ENCODE measurements around the gene CRTC3. TPM values are rescaled to one million over a fixed set of nuclear protein-coding genes. Genes with fewer than 3 reads are reported as not detected.

The CRTC3 gene
- total RNA-seq, 1 experiment from 2014 or later: 3.9 TPM

DNA sequence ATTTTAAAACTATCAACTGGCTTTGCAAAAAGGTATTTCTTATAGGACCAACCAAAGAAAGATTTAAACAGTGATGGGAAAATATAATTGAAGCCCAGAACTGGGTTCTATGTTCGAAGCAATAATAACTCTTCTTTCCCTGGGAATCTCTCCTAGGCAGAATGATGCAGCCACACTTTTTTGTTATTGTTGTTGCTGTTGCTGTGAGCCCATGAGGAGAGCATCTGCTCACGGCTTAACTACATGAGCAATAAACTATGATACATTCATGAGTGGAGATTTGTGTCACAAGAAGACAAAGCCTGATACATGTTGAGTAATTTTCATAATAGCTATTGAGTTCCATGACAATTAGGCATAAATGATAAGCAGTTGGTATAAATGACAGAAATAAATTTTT is 80.5 kb downstream of the CRTC3 start:
- Histone ChIP-seq H4K91ac (ENCODE audit: insufficient read length, low read depth, low read length) (no peak overlapping the region), H2BK12ac (ENCODE audit: insufficient read length, low read depth, low read length) (no peak overlapping the region), H3K4ac (ENCODE audit: low read depth, low read length) (no peak overlapping the region), H2BK120ac (ENCODE audit: low read depth, low read length, poor library complexity, severe bottlenecking) (no peak overlapping the region), H4K8ac (replicated peaks; ENCODE audit: insufficient read length, low read depth, low read length) (no peak overlapping the region), H2AK5ac (ENCODE audit: insufficient read length, low read length) (no peak overlapping the region), H2BK15ac (ENCODE audit: low read depth, low read length) (no peak overlapping the region), H3K56ac (ENCODE audit: insufficient read length, low read depth, low read length) (no peak overlapping the region), H2BK20ac (ENCODE audit: low read depth, low read length, poor library complexity, severe bottlenecking) (no peak overlapping the region), H4K5ac (ENCODE audit: insufficient read length, low read depth, low read length) (no peak overlapping the region), H3K14ac (ENCODE audit: insufficient read depth, low read length) (no peak overlapping the region), H3K4me1 (ENCODE audit: insufficient read depth, low read length) (peaks cover 15% of the 10 kb centered on the region; the same call in 1 of the 2 replicates), H3T11ph (ENCODE audit: low read length) (no peak overlapping the region), H3K23ac (ENCODE audit: insufficient read length, low read depth, low read length) (no peak overlapping the region), H3K18ac (ENCODE audit: insufficient read length, low read depth, low read length) (no peak overlapping the region), H3K27ac (ENCODE audit: insufficient read length, low read depth, low read length) (no peak overlapping the region), H3K4me2 (ENCODE audit: insufficient read depth, insufficient read length, low read length) (no peak overlapping the region), H2AFZ (ENCODE audit: low read length) (no peak overlapping the region), H3K79me1 (ENCODE audit: insufficient read depth, low read depth, low read length, poor library complexity, severe bottlenecking) (no peaks in the 10 kb centered on the region), H3K23me2 (ENCODE audit: insufficient read length, low read depth, low read length, poor library complexity, severe bottlenecking) (no peaks in the 10 kb centered on the region), H3K9me3 (ENCODE audit: control insufficient read depth, low read depth, low read length) (no peaks in the 10 kb centered on the region), H2BK5ac (ENCODE audit: insufficient read length, low read length) (no peak overlapping the region), H3K27me3 (ENCODE audit: insufficient read depth, low read length) (no peaks in the 10 kb centered on the region), H4K20me1 (ENCODE audit: control insufficient read depth, insufficient read depth, insufficient read length) (no peaks in the 10 kb centered on the region), H3K79me2 (ENCODE audit: insufficient read depth, low read length) (no peaks in the 10 kb centered on the region), H3K9ac (ENCODE audit: extremely low read depth, insufficient read length, low read length) (no peak overlapping the region)
- no CpG with 5 or more reads among the region's 2 CpGs for WGBS (ENCODE audit: extremely low coverage, insufficient read length, low lambda C conversion rate)
- no peaks in the 10 kb centered on the region; a peak in 1 of 5 replicates for H3K9me3 Mint-ChIP-seq
- no peak for DNase-seq
- H3K27ac Mint-ChIP-seq: no peak overlapping the region; a peak in 1 of 7 replicates
- TF ChIP-seq, protein P1, sequence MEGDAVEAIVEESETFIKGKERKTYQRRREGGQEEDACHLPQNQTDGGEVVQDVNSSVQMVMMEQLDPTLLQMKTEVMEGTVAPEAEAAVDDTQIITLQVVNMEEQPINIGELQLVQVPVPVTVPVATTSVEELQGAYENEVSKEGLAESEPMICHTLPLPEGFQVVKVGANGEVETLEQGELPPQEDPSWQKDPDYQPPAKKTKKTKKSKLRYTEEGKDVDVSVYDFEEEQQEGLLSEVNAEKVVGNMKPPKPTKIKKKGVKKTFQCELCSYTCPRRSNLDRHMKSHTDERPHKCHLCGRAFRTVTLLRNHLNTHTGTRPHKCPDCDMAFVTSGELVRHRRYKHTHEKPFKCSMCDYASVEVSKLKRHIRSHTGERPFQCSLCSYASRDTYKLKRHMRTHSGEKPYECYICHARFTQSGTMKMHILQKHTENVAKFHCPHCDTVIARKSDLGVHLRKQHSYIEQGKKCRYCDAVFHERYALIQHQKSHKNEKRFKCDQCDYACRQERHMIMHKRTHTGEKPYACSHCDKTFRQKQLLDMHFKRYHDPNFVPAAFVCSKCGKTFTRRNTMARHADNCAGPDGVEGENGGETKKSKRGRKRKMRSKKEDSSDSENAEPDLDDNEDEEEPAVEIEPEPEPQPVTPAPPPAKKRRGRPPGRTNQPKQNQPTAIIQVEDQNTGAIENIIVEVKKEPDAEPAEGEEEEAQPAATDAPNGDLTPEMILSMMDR (conservative IDR thresholded peaks at IDR 0.05): no peak
- H3K4me1 Mint-ChIP-seq: peaks cover 34 to 44% of the 10 kb centered on the region in 2 experiments
- H3K4me3 Mint-ChIP-seq: no peak overlapping the region
- H3K27me3 Mint-ChIP-seq (ENCODE audit: low read depth): 0 out of 2 replicates have a peak, but pooled peaks cover 1% of the 10 kb centered on the region
- H3K36me3 Mint-ChIP-seq (ENCODE audit: insufficient read depth in 1 of 3, low read depth in 3 of 3): peaks cover 0 to 3% (median 0%) of the 10 kb centered on the region in 3 experiments; a peak in 3 of 7 replicates
